ENCODE results near the gene AZU1. TPM values are rescaled to one million over a fixed set of nuclear protein-coding genes. Genes with fewer than 3 reads are reported as not detected.

The AZU1 gene
- total and polyA plus RNA-seq, 2 of the 8 experiments (the other 6 are each of a cell fraction or from before 2014, with no cell fraction given) = 0.80 to 1.3 TPM

- Histone ChIP-seq H2AK5ac (ENCODE audit: low read depth, low read length) (no peak overlapping the region), H3K18ac (ENCODE audit: extremely low read depth, low read length) (no peak overlapping the region), H2AFZ (ENCODE audit: low read length) (no peak overlapping the region), H3K79me2 (ENCODE audit: control insufficient read depth in 1 of 2, insufficient read depth in 2 of 2, low read length in 2 of 2) (no peaks in the 10 kb centered on the region), H3K27ac (ENCODE audit: low read depth, low read length) (no peak overlapping the region), H3K4me1 (replicated peaks in 1 of 4; ENCODE audit: control insufficient read depth in 3 of 4, insufficient read depth in 4 of 4, low read length in 3 of 4) (no peaks in the 10 kb centered on the region), H3K23ac (ENCODE audit: insufficient read length) (no peak overlapping the region), H3K79me1 (ENCODE audit: low read depth, low read length) (no peaks in the 10 kb centered on the region), H3K4me3 (ENCODE audit: extremely low read depth in 1 of 4, insufficient read depth in 2 of 4, low read depth in 3 of 4, low read length in 4 of 4) (no peak overlapping the region), H2BK120ac (replicated peaks; ENCODE audit: low read depth, low read length) (no peak overlapping the region), H4K91ac (replicated peaks; ENCODE audit: insufficient read length, low read length) (no peak overlapping the region), H3K56ac (replicated peaks; ENCODE audit: insufficient read length, low read depth, low read length) (no peak overlapping the region), H3K9ac (replicated peaks in 1 of 4; ENCODE audit: extremely low read depth in 1 of 4, low read depth in 3 of 4, low read length in 3 of 4) (no peak overlapping the region), H3K27me3 (replicated peaks in 1 of 4; ENCODE audit: control insufficient read depth in 3 of 4, extremely low read depth in 1 of 4, insufficient read depth in 3 of 4, low read length in 3 of 4) (no peaks in the 10 kb centered on the region; a peak in 1 of 7 replicates), H3K36me3 (ENCODE audit: control insufficient read depth in 2 of 4, insufficient read depth in 4 of 4, low read length in 3 of 4) (no peaks in the 10 kb centered on the region), H3K4me2 (ENCODE audit: insufficient read depth in 1 of 2, low read depth in 2 of 2, low read length in 2 of 2) (no peak overlapping the region), H2BK12ac (ENCODE audit: low read depth, low read length) (no peak overlapping the region), H2BK5ac (ENCODE audit: low read depth, low read length) (no peak overlapping the region), H3K23me2 (ENCODE audit: low read depth, low read length) (no peaks in the 10 kb centered on the region), H4K5ac (ENCODE audit: insufficient read length, low read depth, low read length) (no peak overlapping the region), H3K14ac (ENCODE audit: insufficient read length) (no peak overlapping the region), H4K20me1 (replicated peaks in 1 of 2; ENCODE audit: control insufficient read depth in 1 of 2, insufficient read depth in 2 of 2, low read length in 2 of 2) (no peaks in the 10 kb centered on the region), H2BK15ac (ENCODE audit: low read length) (no peak overlapping the region), H4K8ac (ENCODE audit: extremely low read depth, insufficient read depth, low read length) (no peak overlapping the region), H3K9me3 (ENCODE audit: insufficient read depth in 2 of 2, low read depth in 1 of 2, low read length in 1 of 2) (no peaks in the 10 kb centered on the region), H2BK20ac (ENCODE audit: low read length) (no peak overlapping the region), H3K4ac (replicated peaks; ENCODE audit: insufficient read length, low read depth, low read length) (no peak overlapping the region)
- 88% methylated on average over 10 of the region's 67 CpGs; no CpG with 5 or more reads in 1 of the 2 experiments for WGBS, 2 experiments (ENCODE audit: extremely low coverage in 1 of 2, insufficient coverage in 1 of 2, insufficient read length in 1 of 2, insufficient replicate concordance in 2 of 2, low coverage in 1 of 2, low lambda C conversion rate in 2 of 2, missing lambda C conversion rate in 1 of 2)
- ChIA-PET CTCF (ENCODE audit: partially characterized antibody) (no interaction called here), POLR2A (ENCODE audit: partially characterized antibody) (no interaction called here)
- FAIRE-seq = no peak
- TF ChIP-seq MAX (IDR thresholded peaks at IDR 0.05) (no peak), NRF1 (IDR thresholded peaks at IDR 0.05; ENCODE audit: low read depth, low read length) (no peak)
- no peak for DNase-seq (ENCODE audit: low read depth in 1 of 2, low spot score in 2 of 2)
Observed at GRCh38 chr19:853014-853585, 25.5 kb downstream of the AZU1 start.
